HG03280 (cell line): Measurements from ENCODE around the gene PPHLN1.
A peak's percentile ranks its signal among the peaks of the same experiment; 100 is the strongest.
"Not testable (repeated sequence)": the region's sequence is repeated elsewhere in the genome, so short reads cannot be mapped to it uniquely, and the experiment has no call there.

ENCODE experiments used
- ATAC-seq: cut with Tn5 transposase; IDR thresholded peaks from one replicate; pipeline ENCODE4 v1.9.1; 2021; ENCODE audit warnings: mild to moderate bottlenecking, moderate library complexity; ENCODE audit not compliant: unreplicated experiment

The PPHLN1 gene

DNA sequence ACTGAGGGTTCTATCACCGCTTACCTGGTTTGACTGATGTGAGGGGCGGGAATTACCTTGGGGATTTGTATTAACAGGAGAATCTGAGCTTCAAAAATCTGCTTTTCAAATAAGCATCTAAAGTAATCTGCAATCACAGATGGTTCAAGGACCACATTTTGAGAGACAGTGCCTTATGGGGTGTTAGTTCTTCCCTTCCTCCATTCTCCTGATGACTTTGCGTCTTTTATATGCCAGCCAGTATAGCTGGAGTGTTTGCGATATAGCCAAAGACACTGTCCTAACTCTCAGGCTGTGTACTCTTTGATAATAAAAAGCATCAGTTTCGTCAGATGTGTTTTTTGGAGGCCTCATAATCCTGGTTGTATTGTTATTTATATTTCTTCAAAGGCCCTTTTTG lies 39.5 kb downstream of the PPHLN1 start:
- ATAC-seq, result no peak

DNA sequence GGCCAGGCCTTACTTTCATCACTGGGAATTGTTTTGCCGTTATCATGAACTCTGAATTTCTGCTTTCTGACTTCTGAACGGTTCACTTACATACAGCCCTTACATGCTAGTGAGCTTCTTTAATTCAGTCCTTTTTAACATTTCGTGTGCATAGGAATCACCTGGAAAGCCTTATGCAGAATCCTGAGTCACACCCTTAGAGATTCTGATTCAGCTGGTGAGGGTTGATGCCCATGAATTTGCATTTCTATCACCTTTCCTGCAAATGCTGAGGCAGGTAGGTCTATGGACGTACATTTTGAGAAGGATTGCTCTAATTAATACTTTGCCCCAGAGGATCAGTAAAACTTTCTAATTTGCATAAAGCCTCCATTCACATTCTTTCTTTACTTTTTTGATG lies 44.0 kb downstream of the PPHLN1 start:
- no peak for ATAC-seq

DNA sequence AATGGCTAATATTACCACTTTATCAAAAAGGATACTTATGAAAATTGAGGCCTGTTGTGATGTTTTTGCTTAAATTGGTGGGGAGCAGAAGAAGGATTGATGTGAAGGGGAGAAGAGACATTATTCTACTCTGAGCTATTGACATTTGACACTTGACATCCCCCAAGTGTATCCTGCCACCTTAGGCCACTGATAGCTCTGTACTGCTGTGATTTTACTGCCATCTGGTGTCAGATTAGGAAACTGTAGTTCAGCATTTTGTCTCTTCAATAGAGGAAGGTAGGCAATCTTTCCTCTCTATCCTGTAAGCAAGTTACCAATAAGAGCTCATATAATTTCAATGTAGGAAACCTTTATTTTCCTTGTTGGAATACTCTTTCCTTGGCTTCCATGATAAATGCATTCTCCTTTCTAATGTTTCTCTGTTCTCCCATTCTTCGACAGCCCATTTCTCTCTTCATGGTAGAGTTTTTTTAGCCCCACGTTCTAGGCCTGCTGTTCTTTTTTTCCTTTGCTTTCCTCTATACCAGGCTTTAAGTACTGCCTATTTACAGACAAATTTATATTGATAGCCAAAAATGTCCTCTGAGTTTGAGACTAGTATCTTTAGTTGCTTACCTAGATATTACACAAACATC lies 46.3 kb downstream of the PPHLN1 start:
- ATAC-seq, result peak; percentile 83

DNA sequence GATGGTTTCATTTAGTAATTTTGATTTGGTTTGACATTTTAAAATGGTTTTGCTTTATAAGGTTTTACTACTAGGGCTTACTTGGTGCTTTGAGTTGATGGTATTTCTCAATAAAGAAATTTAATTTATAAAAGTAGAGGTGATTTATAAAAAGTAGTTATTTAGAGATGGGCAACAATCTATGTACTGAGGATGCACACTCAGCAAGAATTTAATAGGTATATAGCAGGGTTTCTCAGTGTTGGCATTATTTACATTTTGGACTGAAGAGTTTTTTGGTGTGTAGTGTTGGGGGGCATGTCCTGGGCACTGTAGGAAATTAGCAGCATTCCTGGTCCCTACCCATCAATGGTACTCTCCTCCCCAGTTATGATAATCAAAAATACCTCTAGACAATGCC lies 47.7 kb downstream of the PPHLN1 start:
- no peak for ATAC-seq

DNA sequence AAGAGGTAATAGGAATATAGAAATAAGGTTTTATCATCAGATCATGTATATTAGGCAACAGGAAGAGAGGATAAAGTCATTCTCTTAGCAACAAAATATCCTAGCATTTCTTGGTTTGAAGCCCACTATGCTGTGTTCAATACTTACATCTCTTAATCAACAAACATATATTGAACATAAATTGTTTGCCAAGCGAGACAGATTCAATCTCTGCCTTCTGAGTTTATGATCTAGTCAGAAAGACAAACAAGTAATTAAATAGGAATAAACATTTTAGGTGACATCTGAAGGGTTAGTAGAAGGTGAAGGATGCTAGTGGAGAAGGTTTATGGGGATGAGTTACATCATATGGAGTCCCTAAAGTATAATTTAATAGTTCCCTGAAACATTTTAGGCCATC lies 54.8 kb downstream of the PPHLN1 start:
- ATAC-seq, result no peak

DNA sequence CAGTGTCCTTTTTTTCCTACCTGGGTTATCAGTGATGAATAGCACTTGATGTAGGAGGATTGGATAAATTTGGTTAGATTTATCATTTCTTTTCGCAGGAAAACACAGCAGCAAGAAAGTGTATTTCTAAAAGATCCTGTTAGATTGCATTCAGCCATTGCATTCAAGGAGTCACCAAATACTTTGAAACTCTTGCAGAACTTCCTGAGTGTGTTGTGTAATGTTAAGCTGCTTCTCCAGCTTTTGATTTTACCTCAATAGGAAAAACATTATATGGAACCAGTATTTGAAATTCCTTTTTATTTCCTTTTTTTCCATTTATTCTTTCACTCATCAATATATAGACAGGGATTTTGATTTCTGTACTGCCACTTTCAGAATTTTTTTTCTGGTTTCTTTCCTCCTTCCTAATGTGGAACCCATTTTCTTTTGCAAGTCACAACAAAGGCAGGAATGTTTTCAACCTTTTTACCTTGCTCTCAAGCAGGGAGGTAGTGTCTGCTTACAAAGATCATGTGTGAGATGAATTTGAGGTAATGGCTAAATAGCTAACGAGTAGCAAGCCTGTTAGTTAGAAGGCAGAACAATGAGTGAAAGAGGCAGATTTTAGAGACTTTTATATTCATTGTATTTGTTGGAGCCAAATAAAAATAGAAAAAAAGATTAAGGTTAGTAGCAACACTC lies 56.2 kb downstream of the PPHLN1 start:
- ATAC-seq, result no peak

DNA sequence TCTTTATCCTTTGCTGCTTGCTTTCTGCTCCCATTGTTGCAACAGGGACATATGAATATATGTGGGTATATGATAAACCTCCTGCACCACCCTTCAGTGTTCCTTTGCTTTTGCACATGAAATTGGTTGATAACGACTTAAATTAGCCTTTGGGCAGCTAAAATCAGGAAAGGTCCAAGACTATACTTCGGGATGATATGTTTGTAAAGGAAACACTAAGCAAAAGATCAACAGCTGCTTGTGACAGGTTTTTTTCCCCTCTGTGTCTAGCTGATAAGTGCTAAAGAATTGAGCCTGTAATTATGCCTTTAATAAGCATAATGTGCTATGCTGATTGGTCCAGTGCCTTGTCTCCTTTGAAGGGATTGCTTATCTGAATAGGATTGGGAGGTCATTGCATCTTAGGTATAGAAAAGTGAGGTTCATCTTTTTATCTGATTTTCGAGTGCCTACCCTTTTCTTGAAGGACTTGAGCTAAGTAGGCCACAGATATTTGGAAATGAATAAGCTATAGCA lies 59.4 kb downstream of the PPHLN1 start:
- no peak for ATAC-seq

DNA sequence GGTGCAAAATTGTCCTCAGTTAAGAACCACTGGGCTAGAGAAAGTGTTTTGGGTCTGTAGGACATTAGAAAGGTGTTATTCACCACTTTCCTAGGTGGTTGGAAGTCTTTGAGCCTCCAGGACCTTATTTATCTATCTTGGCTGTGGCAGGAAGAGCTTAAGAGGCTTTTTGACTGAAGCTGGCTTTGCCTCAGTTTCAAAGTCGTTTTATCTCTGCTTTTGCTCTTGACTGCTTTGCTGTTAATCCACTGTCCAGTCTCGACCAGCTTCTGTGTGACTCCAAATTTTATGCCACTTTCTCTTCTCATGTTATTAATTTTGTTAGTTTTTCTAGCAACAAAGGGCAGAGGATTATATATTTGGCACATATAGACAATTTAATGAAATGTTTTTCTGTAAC lies 60.3 kb downstream of the PPHLN1 start:
- no peak for ATAC-seq

DNA sequence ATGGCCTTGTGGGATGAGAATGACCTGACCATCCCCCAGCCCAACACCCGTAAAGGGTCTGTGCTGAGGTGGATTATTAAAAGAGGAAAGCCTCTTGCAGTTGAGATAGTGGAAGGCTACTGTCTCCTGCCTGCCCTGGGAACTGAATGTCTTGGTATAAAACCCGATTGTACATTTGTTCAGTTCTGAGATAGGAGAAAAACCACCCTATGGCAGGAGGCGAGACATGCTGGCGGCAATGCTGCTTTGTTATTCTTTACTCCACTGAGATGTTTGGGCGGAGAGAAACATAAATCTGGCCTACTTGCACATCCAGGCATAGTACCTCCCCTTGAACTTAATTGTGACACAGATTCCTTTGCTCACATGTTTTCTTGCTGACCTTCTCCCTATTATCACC lies 62.1 kb downstream of the PPHLN1 start:
- ATAC-seq, result not testable (repeated sequence)

DNA sequence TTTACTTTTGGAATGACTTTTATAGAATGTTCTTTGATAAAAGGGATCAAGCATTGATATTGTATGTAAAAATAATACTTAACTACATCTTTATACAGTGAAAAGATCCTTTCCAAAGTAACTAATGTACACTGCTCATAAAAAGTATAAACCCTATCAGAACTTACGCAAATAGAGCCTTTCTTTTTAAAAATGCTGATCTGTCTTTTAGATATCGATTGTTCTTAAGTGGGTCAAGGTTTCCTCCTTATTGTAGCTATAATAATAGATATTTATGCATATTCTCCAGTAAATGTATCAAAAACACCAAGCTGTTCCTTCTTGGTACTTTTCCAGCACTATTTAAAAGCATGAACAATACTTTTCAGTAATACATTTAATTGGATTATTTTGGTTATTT lies 68.5 kb downstream of the PPHLN1 start:
- ATAC-seq, result no peak

DNA sequence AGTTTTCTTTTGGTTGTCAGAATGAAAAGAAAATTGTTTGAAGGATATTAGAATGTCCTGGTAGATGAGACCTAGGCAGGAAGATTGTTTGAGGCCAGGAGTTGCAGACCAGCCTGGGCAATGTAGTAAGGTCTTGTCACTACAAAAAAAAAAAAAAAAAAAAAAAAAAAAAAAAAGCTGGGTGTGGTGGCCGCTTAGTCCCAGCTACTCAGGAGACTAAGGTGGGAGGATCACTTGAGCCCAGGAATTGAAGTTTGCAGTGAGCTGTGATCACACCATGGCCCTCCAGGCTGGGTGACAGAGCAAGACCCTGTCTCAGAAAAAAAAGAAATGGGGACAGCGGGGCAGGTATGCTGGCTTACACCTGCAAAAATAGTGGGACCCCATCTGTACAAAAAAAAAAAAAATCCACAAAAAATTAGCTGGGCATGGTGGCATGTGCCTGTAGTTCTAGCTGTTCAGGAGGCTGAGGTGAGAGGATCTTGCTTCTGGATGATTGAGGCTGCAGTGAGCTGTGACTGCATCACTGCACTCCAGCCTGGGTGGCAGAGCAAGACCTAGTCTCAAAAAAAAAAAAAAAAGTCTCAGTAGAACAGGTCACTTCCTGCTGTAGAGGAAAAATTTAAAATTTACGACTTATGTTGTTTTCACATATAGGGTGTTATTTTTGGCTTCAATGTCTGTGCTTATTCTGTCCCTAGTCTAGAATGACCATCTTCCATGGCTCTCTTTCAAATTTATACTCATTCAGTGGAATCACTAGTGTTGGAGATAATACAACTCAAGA lies 70.7 kb downstream of the PPHLN1 start:
- no peak for ATAC-seq

DNA sequence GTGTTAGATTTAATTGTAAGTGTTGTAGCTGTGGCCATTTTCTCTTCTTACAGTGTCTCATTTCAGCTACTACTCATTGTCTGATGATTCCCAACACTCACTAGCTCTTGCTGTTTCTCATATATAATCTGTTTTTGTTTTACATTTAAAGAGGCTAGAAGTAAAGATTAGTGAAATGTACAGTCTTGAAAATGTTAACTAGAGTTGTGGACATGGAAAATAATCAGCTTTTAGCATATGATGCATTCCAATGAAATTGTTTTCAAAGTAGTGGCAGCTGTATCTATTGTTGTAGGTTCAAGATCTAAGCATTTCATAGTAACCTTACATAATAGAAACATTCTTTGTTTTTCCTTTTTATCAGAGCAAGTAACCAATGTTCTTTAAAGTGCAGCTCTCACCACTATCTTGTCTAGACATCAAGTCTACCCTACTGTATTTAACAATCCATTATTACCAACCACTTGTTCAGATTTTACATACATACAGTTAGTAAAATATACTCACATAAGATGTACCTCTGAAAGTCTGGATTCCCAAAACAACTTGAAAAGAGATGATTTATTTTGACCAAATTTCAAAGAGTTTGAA lies 76.9 kb downstream of the PPHLN1 start:
- ATAC-seq, result no peak

DNA sequence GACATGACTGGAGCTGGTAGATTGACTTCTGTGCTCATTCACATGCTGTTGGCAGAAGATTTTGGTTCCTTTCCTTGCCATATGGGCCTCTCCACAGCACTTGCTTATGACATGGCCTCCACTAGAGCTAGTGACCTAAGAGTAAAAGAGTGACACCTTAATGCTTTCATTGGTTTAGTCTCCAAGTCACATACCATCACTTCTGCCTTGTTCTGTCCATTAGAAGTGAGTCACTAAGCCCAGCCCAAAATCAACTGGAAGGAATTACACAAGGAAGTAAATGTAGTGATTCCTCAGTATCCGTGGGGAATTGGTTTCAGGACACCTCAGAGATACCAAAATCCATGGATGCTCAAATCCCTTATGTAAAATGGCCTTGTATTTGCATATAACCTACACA lies 81.3 kb downstream of the PPHLN1 start:
- no peak for ATAC-seq

DNA sequence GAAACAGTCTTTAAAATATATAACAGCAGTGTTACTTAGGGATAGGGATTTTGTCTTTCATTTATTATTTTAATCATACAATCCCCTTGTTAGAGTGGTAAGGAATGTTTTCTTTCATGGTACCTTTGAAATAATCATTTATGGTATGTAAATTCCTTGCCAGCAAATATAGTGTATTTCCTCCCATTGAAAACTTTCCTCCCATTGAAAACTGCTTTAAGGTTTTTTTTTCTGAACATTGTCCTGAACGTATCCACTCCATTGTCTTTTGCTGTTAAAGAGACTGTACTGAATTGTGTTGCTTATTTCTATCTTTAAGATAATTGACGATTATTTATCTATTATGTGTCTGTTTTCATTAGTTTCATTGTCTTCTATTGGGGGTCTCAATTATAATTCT lies 83.5 kb downstream of the PPHLN1 start:
- ATAC-seq, result no peak

DNA sequence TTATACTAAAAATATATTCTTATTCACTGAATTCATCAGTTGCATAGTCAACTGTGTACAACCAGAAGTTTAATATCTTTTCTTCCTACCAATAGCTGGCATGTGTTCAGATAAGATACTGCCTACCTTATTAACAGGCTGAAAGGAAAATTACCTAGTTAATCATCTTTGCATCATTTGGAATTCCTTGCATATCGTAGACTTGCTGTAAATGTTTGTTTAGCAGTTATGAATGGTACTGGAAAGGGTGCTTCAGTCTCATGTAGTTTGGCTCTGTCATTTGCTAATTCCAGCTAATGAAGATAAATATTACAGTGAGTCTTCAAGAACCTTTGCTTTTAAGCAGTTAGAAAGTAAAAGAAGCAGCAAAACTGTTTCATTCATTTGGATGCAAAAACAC lies 84.4 kb downstream of the PPHLN1 start:
- ATAC-seq, result no peak

DNA sequence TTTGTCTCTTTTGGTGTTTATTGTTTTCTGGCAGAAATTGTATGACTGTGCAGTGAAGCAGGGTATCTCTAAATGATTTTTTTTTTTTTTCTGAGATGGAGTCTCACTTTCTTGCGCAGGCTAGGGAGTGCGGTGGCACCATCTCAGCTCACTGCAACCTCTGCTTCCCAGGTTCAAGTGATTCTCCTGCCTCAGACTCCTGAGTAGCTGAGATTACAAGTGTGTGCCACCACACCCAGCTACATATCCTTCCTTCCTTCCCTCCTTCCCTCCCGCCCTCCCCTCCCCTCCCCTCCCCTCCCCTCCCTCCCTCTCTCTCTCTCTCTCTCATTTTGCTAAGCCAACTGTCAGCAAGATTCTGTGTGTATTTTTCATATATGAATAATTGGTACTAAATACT lies 94.4 kb downstream of the PPHLN1 start:
- no peak for ATAC-seq

DNA sequence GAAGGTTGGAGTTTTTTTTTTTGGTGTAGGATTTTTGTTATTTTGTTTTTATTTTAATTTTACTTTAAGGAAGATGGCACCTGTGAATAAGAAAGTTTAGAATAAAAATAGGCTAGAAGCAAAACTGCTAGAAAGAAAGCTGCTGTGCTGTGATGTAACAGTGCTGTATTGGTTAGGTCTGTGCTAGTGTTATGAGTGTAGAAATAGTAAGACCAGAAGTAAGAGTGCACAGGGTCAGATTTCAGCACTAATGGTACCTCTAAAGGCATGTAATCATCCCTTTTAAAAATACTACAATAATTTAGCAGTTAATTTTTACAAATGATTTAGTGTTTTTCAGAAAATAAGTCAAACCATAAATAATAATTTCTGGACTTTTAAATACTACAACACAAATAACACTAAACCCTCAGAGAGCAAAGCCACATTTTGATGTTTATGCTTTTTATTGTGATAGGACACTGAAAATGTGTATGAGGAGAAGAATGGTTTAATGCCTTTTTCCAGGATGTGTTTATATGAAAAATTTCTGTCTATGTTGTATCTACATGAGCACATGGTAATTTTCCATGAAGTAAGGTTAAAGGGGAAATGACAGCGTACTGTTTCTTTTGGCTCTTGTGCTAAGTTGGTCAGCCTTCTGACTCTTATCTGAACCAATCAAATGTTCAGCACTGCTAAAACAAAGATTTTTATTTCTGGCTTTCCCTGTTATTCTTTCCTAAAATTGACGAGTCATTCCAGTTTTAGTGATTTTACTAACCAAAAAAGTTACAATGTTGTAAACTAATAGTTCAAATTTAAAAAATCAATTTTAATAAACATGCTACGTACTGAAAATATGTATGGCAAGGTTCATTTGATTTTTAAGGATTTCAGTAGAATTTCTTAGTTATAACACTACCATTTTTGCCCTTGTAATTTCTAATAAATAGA lies 96.1 kb downstream of the PPHLN1 start:
- peak; percentile 98 for ATAC-seq

DNA sequence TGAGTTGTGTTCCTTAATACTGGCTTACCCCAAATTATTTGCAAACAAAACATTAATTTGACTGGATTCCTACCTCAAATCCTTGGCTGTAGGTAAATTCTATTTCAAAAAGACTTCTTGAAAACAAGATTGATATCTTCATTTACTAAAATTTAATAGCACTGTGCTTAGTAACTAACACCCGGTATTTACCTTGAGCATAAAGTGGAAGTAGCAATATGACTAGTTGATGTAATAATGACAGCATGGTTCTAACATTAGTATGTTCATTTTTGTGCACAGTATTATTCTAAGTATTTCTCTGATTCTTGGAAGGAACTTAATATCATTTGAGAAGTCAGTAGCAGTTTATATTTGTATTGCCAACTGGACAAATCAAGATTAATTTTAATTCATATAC lies 96.8 kb downstream of the PPHLN1 start:
- ATAC-seq, result peak; percentile 48

DNA sequence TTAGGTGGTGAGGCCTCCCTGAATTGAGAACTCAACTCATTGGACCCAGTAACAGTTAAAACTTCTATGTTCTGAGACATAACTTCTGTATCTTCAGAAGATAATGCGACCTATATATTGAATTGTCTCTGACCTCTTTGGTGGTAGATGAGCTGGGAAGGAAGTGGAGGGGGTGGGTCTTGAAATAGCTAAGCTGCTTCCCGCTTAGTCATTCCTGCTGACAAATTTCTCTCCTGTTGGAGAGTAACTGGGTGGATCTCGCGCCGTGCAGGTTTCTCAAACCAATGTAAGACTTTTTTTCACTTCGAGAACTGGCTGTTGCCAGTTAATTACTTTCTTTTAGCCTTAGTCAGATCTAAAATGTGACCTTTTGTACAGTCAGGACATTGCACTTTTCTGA lies 100.8 kb downstream of the PPHLN1 start:
- no peak for ATAC-seq

DNA sequence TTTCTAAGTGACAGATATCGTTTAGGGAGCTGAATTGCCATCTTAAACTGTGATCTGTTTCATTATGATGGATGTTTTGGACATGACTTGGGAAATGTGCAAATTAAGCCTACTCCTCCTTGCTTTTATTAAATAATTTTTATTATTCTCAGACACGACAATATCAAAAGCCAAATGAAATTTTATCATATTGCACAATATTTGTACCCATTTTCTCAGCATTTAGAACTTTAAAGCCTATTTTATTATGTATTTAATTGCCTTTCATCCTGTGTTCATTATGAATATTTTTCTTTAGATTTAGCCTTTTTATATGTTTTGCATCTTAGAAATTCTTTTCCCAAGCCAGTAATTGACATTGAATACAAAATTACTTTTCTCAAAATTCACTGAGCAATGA lies 102.9 kb downstream of the PPHLN1 start:
- ATAC-seq, result no peak
